Neural cell (in vitro differentiated cells): ENCODE results near the gene PTPRD. TPM values are rescaled to one million over a fixed set of nuclear protein-coding genes. Genes with fewer than 3 reads are reported as not detected.

Source experiments
- H2AFZ ChIP-seq: fragments of 200-600, 300-800 bp; sonication (generic), shearing (Covaris generic); 2 replicates; pipeline ENCODE4 v1.6.0; 2014; ENCODE audit warnings: low read depth, mild to moderate bottlenecking, antibody characterized with exemption, low read length, moderate library complexity
- H3F3A ChIP-seq: fragments of 200-600 bp; shearing (Covaris generic); 2 replicates; pipeline ENCODE4 v1.6.1; 2016; ENCODE audit warnings: mild to moderate bottlenecking, moderate library complexity, mixed read lengths, antibody characterized with exemption, low read length; ENCODE audit not compliant: insufficient read depth, poor library complexity, severe bottlenecking
- H3K27ac ChIP-seq: fragments of 200-600, 300-800 bp; sonication (generic), shearing (Covaris generic); 2 replicates; pipeline ENCODE4 v1.5.1; 2014; ENCODE audit warnings: mild to moderate bottlenecking, low read length, moderate library complexity
- H3K27me3 ChIP-seq: fragments of 300-800, 200-600 bp; sonication (generic), shearing (Covaris generic); 2 replicates; pipeline ENCODE4 v1.6.0; 2014; ENCODE audit warnings: mild to moderate bottlenecking, low read depth, low read length, moderate library complexity; ENCODE audit not compliant: insufficient read depth
- H3K36me3 ChIP-seq: fragments of 300-800, 200-600 bp; sonication (generic), shearing (Covaris generic); 2 replicates; pipeline ENCODE4 v1.5.1; 2014; ENCODE audit warnings: mild to moderate bottlenecking, antibody characterized with exemption, low read length, moderate library complexity; ENCODE audit not compliant: insufficient read depth
- H3K4me2 ChIP-seq: fragments of 300-800, 200-600 bp; sonication (generic), shearing (Covaris generic); 2 replicates; pipeline ENCODE4 v1.6.0; 2014; ENCODE audit warnings: mild to moderate bottlenecking, low read length
- H3K4me3 ChIP-seq: fragments of 300-800, 200-600 bp; sonication (generic), shearing (Covaris generic); 2 replicates; pipeline ENCODE4 v1.5.1; 2014; ENCODE audit warnings: mild to moderate bottlenecking, low read length, moderate library complexity
- H3K79me2 ChIP-seq: fragments of 200-600 bp; shearing (Covaris generic); replicated peaks from 2 replicates; pipeline ENCODE4 v1.6.0; 2014; ENCODE audit warnings: mild to moderate bottlenecking, low read length, moderate library complexity; ENCODE audit not compliant: insufficient read depth
- H3K9ac ChIP-seq: fragments of 300-800, 200-600 bp; sonication (generic), shearing (Covaris generic); 2 replicates; pipeline ENCODE4 v1.6.1; 2016; ENCODE audit warnings: mild to moderate bottlenecking, low read length, mixed read lengths
- H3K9me2 ChIP-seq: fragments of 200-600 bp; shearing (Covaris generic); 2 replicates; pipeline ENCODE4 v1.6.1; 2016; ENCODE audit warnings: mild to moderate bottlenecking, low read length, mixed read lengths; ENCODE audit not compliant: insufficient read depth
- H3K9me3 ChIP-seq: fragments of 200-600, 300-800 bp; sonication (generic), shearing (Covaris generic); 2 replicates; pipeline ENCODE4 v1.6.1; 2016; ENCODE audit warnings: mild to moderate bottlenecking, mixed run types, low read length, moderate library complexity, mixed read lengths
- H4K20me1 ChIP-seq: fragments of 200-600 bp; shearing (Covaris generic); 2 replicates; pipeline ENCODE4 v1.6.1; 2016; ENCODE audit warnings: mild to moderate bottlenecking, mixed run types; ENCODE audit not compliant: insufficient read depth
- CTCF ChIP-seq: fragments of 450-650 bp; IDR thresholded peaks from 2 replicates; pipeline ENCODE4 v1.5.1; 2014; ENCODE audit warnings: antibody characterized with exemption, mild to moderate bottlenecking, moderate library complexity; ENCODE audit not compliant: poor library complexity, severe bottlenecking
- EP300 ChIP-seq: fragments of 450-650 bp; conservative IDR thresholded peaks from 2 replicates; pipeline ENCODE4 v1.6.1; 2014; ENCODE audit warnings: antibody characterized with exemption, mild to moderate bottlenecking, moderate library complexity; ENCODE audit not compliant: poor library complexity, severe bottlenecking
- EZH2 ChIP-seq: fragments of 200-600, 300-800 bp; shearing (Covaris generic), sonication (generic); IDR thresholded peaks from 2 replicates; pipeline ENCODE4 v1.6.1; 2014; ENCODE audit warnings: antibody characterized with exemption, low read length, borderline replicate concordance, mild to moderate bottlenecking; ENCODE audit not compliant: insufficient read depth, poor library complexity, severe bottlenecking
- MXI1 ChIP-seq: fragments of 450-650 bp; conservative IDR thresholded peaks from 2 replicates; pipeline ENCODE4 v1.6.1; 2014; ENCODE audit warnings: antibody characterized with exemption, mild to moderate bottlenecking; ENCODE audit not compliant: poor library complexity, severe bottlenecking
- POLR2AphosphoS5 ChIP-seq: IDR thresholded peaks from 2 replicates; pipeline ENCODE4 v1.6.1; 2012
- RAD21 ChIP-seq: fragments of 450-650 bp; conservative IDR thresholded peaks from 2 replicates; pipeline ENCODE4 v1.6.1; 2014; ENCODE audit warnings: antibody characterized with exemption, mild to moderate bottlenecking, moderate library complexity
- REST ChIP-seq: IDR thresholded peaks from 2 replicates; pipeline ENCODE4 v1.6.1; 2012; ENCODE audit warnings: borderline replicate concordance
- SMC3 ChIP-seq: fragments of 450-650 bp; conservative IDR thresholded peaks from 2 replicates; pipeline ENCODE4 v1.6.1; 2014; ENCODE audit warnings: antibody characterized with exemption, mild to moderate bottlenecking, moderate library complexity; ENCODE audit not compliant: poor library complexity
- TAF1 ChIP-seq: IDR thresholded peaks from 2 replicates; pipeline ENCODE4 v1.6.1; 2012; ENCODE audit warnings: low read depth
- polyA plus RNA-seq: library from polyadenylated mRNA; depleted of rRNA; stranded (reverse); fragments of >200 nt; gene quantifications from 2 replicates; pipeline ENCODE4 v1.2.3, GENCODE V29; 2014

PTPRD gene
- polyA plus RNA-seq, 1 donor from 2014 or later, result 143 TPM

- H3K36me3 ChIP-seq, result no peaks in the 10 kb centered on the region
- H3K4me2 ChIP-seq, result no peak overlapping the region
- no peak overlapping the region for H2AFZ ChIP-seq
- no peaks in the 10 kb centered on the region for H4K20me1 ChIP-seq
- no peaks in the 10 kb centered on the region for H3F3A ChIP-seq
- no peak overlapping the region for H3K4me3 ChIP-seq
- H3K27ac ChIP-seq, result no peak overlapping the region
- H3K9ac ChIP-seq, result no peak overlapping the region
- TF ChIP-seq SMC3, result no peak
- TF ChIP-seq EP300, result no peak
- H3K79me2 ChIP-seq, result no peaks in the 10 kb centered on the region
- H3K9me2 ChIP-seq, result no peaks in the 10 kb centered on the region
- H3K27me3 ChIP-seq, result no peaks in the 10 kb centered on the region
- no peaks in the 10 kb centered on the region for H3K9me3 ChIP-seq
Measured at GRCh38 chr9:9174358-9174757, 1438.4 kb downstream of the PTPRD start.

GRCh38 chr9:9173264-9173663, 1439.5 kb downstream of the PTPRD start:
- H4K20me1 ChIP-seq, result no peaks in the 10 kb centered on the region
- TF ChIP-seq MXI1, result no peak
- TF ChIP-seq EP300, result no peak
- TF ChIP-seq RAD21, result no peak
- no peak for TF ChIP-seq CTCF
- TF ChIP-seq POLR2AphosphoS5, result no peak
- no peak for TF ChIP-seq REST
- no peak for TF ChIP-seq EZH2
- no peak for TF ChIP-seq SMC3
- no peak for TF ChIP-seq TAF1

GRCh38 chr9:9170439-9171134, 1442.2 kb downstream of the PTPRD start:
- H3K9me2 ChIP-seq, result no peaks in the 10 kb centered on the region
- H4K20me1 ChIP-seq, result no peaks in the 10 kb centered on the region
- H3K27ac ChIP-seq, result no peak overlapping the region
- H3K36me3 ChIP-seq, result no peaks in the 10 kb centered on the region
- H3F3A ChIP-seq, result no peaks in the 10 kb centered on the region
- no peak overlapping the region for H3K9ac ChIP-seq
- no peak overlapping the region for H3K4me3 ChIP-seq
- TF ChIP-seq POLR2AphosphoS5 (no peak), SMC3 (no peak), REST (no peak), TAF1 (no peak), EZH2 (no peak)
- H3K27me3 ChIP-seq, result no peaks in the 10 kb centered on the region
- H3K9me3 ChIP-seq, result no peaks in the 10 kb centered on the region
- H2AFZ ChIP-seq, result no peak overlapping the region
- no peaks in the 10 kb centered on the region for H3K79me2 ChIP-seq
- H3K4me2 ChIP-seq, result no peak overlapping the region

More at GRCh38 chr9:9173264-9173663, 1439.5 kb downstream of the PTPRD start:
- Histone ChIP-seq H3K9me3 (no peaks in the 10 kb centered on the region), H3K4me3 (no peak overlapping the region), H3K27me3 (no peaks in the 10 kb centered on the region), H3K27ac (no peak overlapping the region), H3K79me2 (no peaks in the 10 kb centered on the region), H2AFZ (no peak overlapping the region), H3K9ac (no peak overlapping the region), H3K9me2 (no peaks in the 10 kb centered on the region), H3K36me3 (no peaks in the 10 kb centered on the region), H3K4me2 (no peak overlapping the region), H3F3A (no peaks in the 10 kb centered on the region)
